ENCODE measurements around the gene ACLY. TPM values are rescaled to one million over a fixed set of nuclear protein-coding genes. Genes with fewer than 3 reads are reported as not detected.
A peak's percentile ranks its signal among the peaks of the same experiment; 100 is the strongest.

Gene ACLY
- total RNA-seq, 3 donors from 2014 or later, result 80.3 to 95.2 (median 81.5) TPM

DNA sequence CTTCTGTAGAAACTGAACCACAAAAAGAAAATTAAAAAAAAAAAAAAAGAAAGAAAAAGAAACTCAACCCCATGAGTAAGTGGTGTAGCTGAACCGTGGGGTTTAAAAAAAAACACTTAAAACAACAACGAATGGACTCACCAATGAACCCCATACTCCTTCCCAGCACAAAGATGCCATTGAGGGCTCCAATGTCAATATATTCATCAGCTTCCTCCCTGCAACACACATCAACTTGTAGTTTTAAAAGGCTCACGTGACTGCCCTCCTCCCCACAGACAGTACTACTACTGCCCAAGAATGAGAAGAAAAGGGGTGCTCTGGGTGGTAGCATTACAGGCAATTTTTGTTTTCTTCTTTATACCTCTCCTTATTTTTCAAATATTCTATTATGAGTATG lies 50.2 kb downstream of the ACLY start:
- H3K36me3 ChIP-seq (ENCODE audit: low read depth), result no peaks in the 10 kb centered on the region
- intact Hi-C loops (cut with DNase I, micrococcal nuclease), result no loop called here
- ATAC-seq (no peak), DNase-seq (no peak)
- no peaks in the 10 kb centered on the region for H3K9me3 ChIP-seq
- H3K4me3 ChIP-seq, result no peak overlapping the region
- TF ChIP-seq, protein P1, sequence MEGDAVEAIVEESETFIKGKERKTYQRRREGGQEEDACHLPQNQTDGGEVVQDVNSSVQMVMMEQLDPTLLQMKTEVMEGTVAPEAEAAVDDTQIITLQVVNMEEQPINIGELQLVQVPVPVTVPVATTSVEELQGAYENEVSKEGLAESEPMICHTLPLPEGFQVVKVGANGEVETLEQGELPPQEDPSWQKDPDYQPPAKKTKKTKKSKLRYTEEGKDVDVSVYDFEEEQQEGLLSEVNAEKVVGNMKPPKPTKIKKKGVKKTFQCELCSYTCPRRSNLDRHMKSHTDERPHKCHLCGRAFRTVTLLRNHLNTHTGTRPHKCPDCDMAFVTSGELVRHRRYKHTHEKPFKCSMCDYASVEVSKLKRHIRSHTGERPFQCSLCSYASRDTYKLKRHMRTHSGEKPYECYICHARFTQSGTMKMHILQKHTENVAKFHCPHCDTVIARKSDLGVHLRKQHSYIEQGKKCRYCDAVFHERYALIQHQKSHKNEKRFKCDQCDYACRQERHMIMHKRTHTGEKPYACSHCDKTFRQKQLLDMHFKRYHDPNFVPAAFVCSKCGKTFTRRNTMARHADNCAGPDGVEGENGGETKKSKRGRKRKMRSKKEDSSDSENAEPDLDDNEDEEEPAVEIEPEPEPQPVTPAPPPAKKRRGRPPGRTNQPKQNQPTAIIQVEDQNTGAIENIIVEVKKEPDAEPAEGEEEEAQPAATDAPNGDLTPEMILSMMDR (IDR thresholded peaks at IDR 0.05), result no peak
- peaks cover 8% of the 10 kb centered on the region for H3K4me1 ChIP-seq (ENCODE audit: low read depth)

DNA sequence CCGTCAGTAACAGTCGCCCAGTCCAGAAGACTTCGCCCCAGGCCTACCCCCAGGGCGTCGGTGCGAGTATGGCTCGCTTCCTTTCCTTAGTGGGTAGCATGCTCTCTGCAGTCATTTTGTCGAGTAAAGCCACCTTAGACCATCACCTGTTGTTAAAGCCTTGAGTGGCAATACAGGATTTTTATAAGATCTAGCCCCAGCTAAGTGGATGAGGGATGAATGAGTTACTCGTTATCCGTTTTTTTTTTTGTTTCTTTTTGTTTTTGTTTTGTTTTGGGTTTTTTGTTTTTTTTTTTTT lies 53.2 kb downstream of the ACLY start:
- DNase-seq, result no peak
- no peak for ATAC-seq
- TF ChIP-seq, protein P1 (IDR thresholded peaks at IDR 0.05), result no peak
- no peaks in the 10 kb centered on the region for H3K9me3 ChIP-seq
- no peaks in the 10 kb centered on the region for H3K36me3 ChIP-seq (ENCODE audit: low read depth)
- H3K4me3 ChIP-seq, result no peak overlapping the region
- intact Hi-C loops (cut with DNase I, micrococcal nuclease), result no loop called here
- peaks cover 13% of the 10 kb centered on the region for H3K4me1 ChIP-seq (ENCODE audit: low read depth)

DNA sequence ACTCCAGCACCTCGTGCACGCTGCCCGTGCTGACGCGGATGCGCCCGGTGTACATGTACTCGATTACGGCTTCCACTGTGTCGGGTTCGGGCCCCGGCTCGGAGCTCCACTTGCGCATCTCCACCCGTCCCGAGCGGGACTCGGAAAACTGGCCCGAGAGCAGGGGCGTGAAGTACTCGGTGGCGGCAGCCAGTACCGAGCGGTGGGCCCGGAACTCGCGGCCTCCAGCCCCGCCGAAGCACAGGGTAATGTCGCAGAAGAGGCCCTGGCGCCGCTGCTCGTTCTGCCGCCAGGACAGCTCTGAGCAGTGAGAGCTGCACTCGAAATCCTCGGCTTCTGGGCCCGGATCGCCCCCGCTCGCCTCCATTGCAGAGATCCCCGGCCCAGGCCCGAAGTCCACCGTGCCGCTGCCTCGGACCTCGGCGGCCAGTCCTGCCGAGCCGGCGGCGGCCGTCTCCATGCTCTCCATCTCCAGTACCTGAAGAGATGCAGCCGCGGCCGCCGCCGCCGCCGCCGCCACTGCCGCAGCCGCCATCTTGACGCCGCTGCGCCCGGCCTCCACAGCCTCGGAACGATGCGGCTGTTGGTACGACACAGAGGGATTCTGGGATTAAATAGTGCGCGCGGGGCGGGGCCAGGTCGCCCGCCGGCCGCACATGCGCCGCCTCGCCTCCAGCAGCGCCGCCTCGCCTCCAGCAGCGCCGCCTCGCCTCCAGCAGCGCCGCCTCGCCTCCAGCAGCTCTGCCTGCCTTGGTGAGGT lies 53.7 kb downstream of the ACLY start, which contains the start of gene KLHL11:
KLHL11 (minus strand) TSS at position 588 of the 760 bp plus-strand sequence; CDS start at position 535, 53 bp downstream.
- DNase-seq, result peak; percentile 92 to 93 (median 92)
- Histone ChIP-seq H3K4me1 (ENCODE audit: low read depth) (peaks cover 13% of the 10 kb centered on the region), H3K36me3 (ENCODE audit: low read depth) (no peaks in the 10 kb centered on the region), H3K4me3 (peak within 1 kb of the TSS; percentile 71), H3K9me3 (no peaks in the 10 kb centered on the region)
- intact Hi-C loops (cut with DNase I, micrococcal nuclease), result no loop called here
- ATAC-seq, result peak; percentile 99
- TF ChIP-seq, protein P1 (IDR thresholded peaks at IDR 0.05), result no peak

DNA sequence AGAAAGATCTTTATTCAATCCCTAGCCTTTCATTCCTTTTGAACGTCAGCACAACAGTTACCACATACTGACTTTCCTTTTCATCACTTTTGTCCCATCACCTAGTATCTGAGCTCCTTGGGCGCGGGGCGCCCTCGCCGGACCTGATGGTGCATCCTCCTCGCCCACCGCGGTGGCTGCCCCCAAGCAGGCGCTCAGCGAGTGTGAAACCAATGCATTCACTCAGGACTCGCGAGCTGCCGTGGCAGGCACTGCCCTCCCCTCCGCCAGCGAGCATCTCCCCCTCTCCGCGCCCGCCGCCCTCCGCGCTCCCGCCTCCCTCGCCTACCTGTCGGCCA lies 54.3 kb downstream of the ACLY start:
- intact Hi-C loops (cut with DNase I, micrococcal nuclease), result no loop called here
- peaks cover 13% of the 10 kb centered on the region for H3K4me1 ChIP-seq (ENCODE audit: low read depth)
- DNase-seq, result no peak
- TF ChIP-seq, protein P1 (IDR thresholded peaks at IDR 0.05), result no peak
- no peaks in the 10 kb centered on the region for H3K9me3 ChIP-seq
- no peaks in the 10 kb centered on the region for H3K36me3 ChIP-seq (ENCODE audit: low read depth)
- no peak for ATAC-seq
- H3K4me3 ChIP-seq, result peak overlapping the region; percentile 71

DNA sequence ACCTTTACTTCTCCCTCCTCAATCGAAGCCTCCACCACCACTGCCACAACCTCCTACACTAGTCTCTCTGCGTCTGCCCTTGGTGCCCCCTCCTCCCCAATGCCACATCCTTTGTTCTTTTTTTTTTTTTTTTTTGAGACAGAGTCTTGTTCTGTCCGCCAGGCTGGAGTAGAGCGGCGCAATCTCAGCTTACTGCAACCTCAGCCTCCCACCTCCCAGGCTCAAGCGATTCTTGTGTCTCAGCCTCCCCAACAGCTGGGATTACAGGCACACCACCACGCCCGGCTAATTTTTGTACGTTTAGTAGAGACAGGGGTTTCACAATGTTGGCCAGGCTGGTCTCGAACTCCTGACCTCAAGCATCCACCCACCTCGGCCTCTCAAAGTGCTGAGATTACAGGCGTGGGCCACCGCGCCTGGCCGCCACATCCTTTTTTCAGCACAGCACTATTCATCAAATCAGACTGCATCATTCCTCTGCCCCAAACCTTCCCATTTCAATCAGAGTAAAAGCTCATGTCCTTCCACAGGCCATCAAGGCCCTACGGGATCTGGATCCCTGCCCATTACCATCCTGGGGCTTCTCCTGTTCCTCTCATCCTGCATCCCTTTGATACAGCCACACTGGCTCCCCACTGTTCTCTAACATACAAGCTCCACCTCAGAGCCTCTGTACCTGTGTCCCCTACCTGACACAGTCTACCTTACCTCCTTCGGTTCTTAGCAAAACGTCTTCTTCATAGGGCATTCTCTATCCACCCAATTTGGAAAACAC lies 55.5 kb downstream of the ACLY start:
- ATAC-seq (no peak), DNase-seq (no peak)
- Histone ChIP-seq H3K36me3 (ENCODE audit: low read depth) (no peaks in the 10 kb centered on the region), H3K4me3 (no peak overlapping the region), H3K9me3 (no peaks in the 10 kb centered on the region), H3K4me1 (ENCODE audit: low read depth) (peaks cover 13% of the 10 kb centered on the region)
- intact Hi-C loops (cut with DNase I, micrococcal nuclease), result no loop called here
- TF ChIP-seq, protein P1 (IDR thresholded peaks at IDR 0.05), result no peak
